Fibroblast of upper back skin (primary cell): ENCODE results near the gene STAB2.

Experiments used
- DNase-seq: peaks from one replicate; pipeline ENCODE4 v3.0.0-alpha.2; 2013

STAB2 gene

DNA sequence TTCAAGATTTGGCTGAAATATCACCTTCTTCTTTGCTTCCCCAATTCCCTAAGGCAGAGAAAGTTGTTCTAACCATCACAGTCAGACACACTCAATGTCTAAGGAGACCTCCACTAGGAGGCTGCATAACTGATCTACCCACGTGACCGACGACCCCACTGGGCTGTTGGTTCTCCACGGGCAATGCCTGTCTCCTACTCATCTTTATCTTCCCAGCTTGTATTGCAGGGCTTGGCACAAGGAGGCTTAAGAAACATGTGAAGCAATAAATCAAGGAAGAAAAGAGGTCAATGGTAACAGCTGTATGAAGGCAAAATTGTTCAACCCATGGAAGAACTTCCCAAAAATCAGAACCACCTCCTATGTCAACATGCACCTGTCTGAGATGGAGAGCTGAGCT, 226.9 kb downstream of the STAB2 start:
- no peak for DNase-seq

DNA sequence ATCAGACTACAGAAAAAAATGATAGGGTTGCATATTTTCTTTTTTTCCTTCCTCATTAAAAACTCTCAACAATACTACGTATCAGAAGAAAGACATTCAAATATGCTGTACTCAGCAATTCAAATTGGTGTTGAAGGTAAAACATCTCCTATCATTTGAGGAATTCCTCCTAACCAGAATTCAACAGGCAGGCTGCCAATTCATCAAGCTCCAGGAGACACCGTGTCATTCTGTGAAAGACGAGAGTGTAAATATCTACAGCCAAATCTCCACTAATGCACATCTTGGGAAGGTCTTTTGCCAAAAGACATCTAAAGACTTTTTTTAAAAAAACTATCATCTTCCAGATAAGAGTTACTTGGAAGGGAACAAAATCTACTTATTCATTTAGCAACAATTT, 227.4 kb downstream of the STAB2 start:
- DNase-seq, result peak; percentile 76
